Heart left ventricle (tissue), 16 donors: Measurements from ENCODE around the gene H2AZ2. TPM values are rescaled to one million over a fixed set of nuclear protein-coding genes. Genes with fewer than 3 reads are reported as not detected.

Experiments
- ATAC-seq, 4 donors: fragments of 200-7000 bp; cut with Tn5 transposase; one replicate each; pipeline ENCODE4 v1.9.1; 2020 to 2022; ENCODE audit warnings: moderate library complexity in 4 of 4, mild to moderate bottlenecking in 3 of 4, moderate number of reproducible peaks in 1 of 4
- DNase-seq, 5 donors: peaks; one replicate each; pipeline ENCODE4 v3.0.0-alpha.2; 2020
- H3K27ac ChIP-seq, 12 donors: fragments of 200-600 bp; sonication (generic) in 4 of 12; one replicate each; pipeline versions ENCODE4 v1.5.0 to v1.8.0; 2016 to 2022; ENCODE audit warnings: mild to moderate bottlenecking in 2 of 12
- H3K27me3 ChIP-seq, 9 donors: fragments of 200-600 bp; sonication (generic) in 2 of 9; one replicate each; pipeline versions ENCODE4 v1.5.1 to v1.8.0; 2016 to 2022; ENCODE audit warnings: mild to moderate bottlenecking in 3 of 9
- H3K36me3 ChIP-seq, 9 donors: fragments of 200-600 bp; sonication (generic) in 2 of 9; one replicate each; pipeline versions ENCODE4 v1.5.0 to v1.8.0; 2018 to 2022; ENCODE audit warnings: mild to moderate bottlenecking in 2 of 9
- H3K4me1 ChIP-seq, 12 donors: fragments of 200-600 bp; sonication (generic) in 4 of 12; one replicate each; pipeline versions ENCODE4 v1.5.0 to v1.8.0; 2016 to 2022; ENCODE audit warnings: mild to moderate bottlenecking in 3 of 12
- H3K4me3 ChIP-seq, 12 donors: fragments of 200-600 bp; sonication (generic) in 4 of 12; one replicate each; pipeline versions ENCODE4 v1.5.0 to v1.8.0; 2017 to 2022; ENCODE audit warnings: mild to moderate bottlenecking in 9 of 12, moderate library complexity in 4 of 12
- H3K9me3 ChIP-seq, 12 donors: fragments of 200-600 bp; sonication (generic) in 4 of 12; one replicate each; pipeline versions ENCODE4 v1.5.0 to v1.8.0; 2016 to 2022; ENCODE audit warnings: mild to moderate bottlenecking in 1 of 12
- CTCF ChIP-seq, 12 donors: fragments of 200-600 bp; sonication (generic) in 4 of 12; IDR thresholded peaks; one replicate each; pipeline versions ENCODE4 v1.5.0 to v1.8.0; 2018 to 2022; ENCODE audit warnings: antibody characterized with exemption in 12 of 12, mild to moderate bottlenecking in 5 of 12
- POLR2A ChIP-seq, 2 donors: fragments of 450-650 bp; IDR thresholded peaks; one replicate each; pipeline ENCODE4 v1.6.1; 2017; ENCODE audit warnings: antibody characterized with exemption in 2 of 2, mild to moderate bottlenecking in 2 of 2, moderate library complexity in 2 of 2
- WGBS, 4 donors: extraction: QIAGEN DNeasy Blood & Tissue Kit in 2 of 4; methylation state at CpG; one replicate each; pipeline versions ENCODE4 v1.1.5 to v1.1.7; 2013 to 2018; 5-methylcytosine and 5-hydroxymethylcytosine counted together
- intact Hi-C, 10 donors: fragments of 100-400 bp; cut with DNase I; formaldehyde crosslinking; loops; one replicate each; pipeline versions ENCODE4 v1.11.1 to v1.14.2; 2022
- polyA plus RNA-seq, 2 donors: library from polyadenylated mRNA; stranded (reverse); fragments of 200-250 nt; gene quantifications; one replicate each; pipeline ENCODE4 v1.2.3, GENCODE V29; 2013
- total RNA-seq, 9 donors: library from RNA; depleted of rRNA in 2 of 9; stranded (reverse); fragments of >200 nt in 2 of 9; fragmentation: NEBNext Ultra II Directional in 3 of 9; extraction: Animal tissue kit (Norgen Biotek cat#: 25700) in 3 of 9; gene quantifications; one replicate each; pipeline versions ENCODE4 v1.1.0 to v1.2.4, GENCODE V29; 2016 to 2023
- donor health status: ischemic (EF 13 %, LVEDD 7.1; RV severe dilation, severe dysfunction).
- donor health status: healthy with polysubstance abuse.
- donor health status: DM: no; HTN: yes; CAD: no.
- donor health status: DM: no; HTN: no; CAD: no.
- donor health status: ischemic (EF 25% LVEDD 6.9; RV normal size, moderate dysfunction).
- donor health status: ischemic (EF 25% LVEDD 5.7; RV mildly dilated, moderate dysfunction).
- donor health status: healthy.
- donor health status: DM: yes; HTN: yes; CAD: no.
- donor health status: ischemic (EF 35%, LVEDD 5.7; RV mildly dilated, moderate dysfunction).
- donor health status: nonischemic (EF 11% LVEDD 7.7; RV severe dilation, severe dysfunction).
- donor health status: DM: yes; HTN: yes; CAD: no.
- donor health status: PGD.
- donor health status: ischemic (EF 29% LVEDD 5.4; RV normal size, mild dysfunction).
- donor health status: nonischemic (EF 23%, LVEDD 6.1; RV moderate dilation, normal function).

H2AZ2 gene
- total and polyA plus RNA-seq, 11 donors: 161 to 274 (median 219) TPM

GRCh38 chr7:44801890-44802289 is 46.0 kb downstream of the H2AZ2 start:
- intact Hi-C loops: loop anchor here in 1 of 10 donors (5.0 kb wide), 1 partner anchor 35 kb away; no protein-coding TSS in a partner anchor

GRCh38 chr7:44799939-44800338 is 47.9 kb downstream of the H2AZ2 start:
- intact Hi-C loops: loop anchor here in 6 of 10 donors (5.0 kb wide), 4 partner anchors 37 to 53 kb away; partner anchors contain the start of genes ZMIZ2 (in 3 of the 6) and H2AZ2 (in 2 of the 6)
- H3K9me3 ChIP-seq: no peaks in the 10 kb centered on the region
- H3K27ac ChIP-seq: no peak overlapping the region
- WGBS, 4 donors: 74 to 85% (median 79%) methylated on average over 4 of the region's 4 CpGs
- peaks cover 3 to 68% (median 64%) of the 10 kb centered on the region in 9 donors for H3K36me3 ChIP-seq
- no peak for ATAC-seq
- TF ChIP-seq CTCF (IDR thresholded peaks at IDR 0.05) (no peak), POLR2A (IDR thresholded peaks at IDR 0.05) (no peak)
- H3K27me3 ChIP-seq: no peaks in the 10 kb centered on the region
- H3K4me1 ChIP-seq: peaks cover 7 to 35% (median 23%) of the 10 kb centered on the region in 12 donors
- H3K4me3 ChIP-seq: no peak overlapping the region
- DNase-seq: no peak

More at GRCh38 chr7:44801890-44802289, 46.0 kb downstream of the H2AZ2 start:
- Histone ChIP-seq H3K9me3 (no peaks in the 10 kb centered on the region), H3K4me1 (peaks cover 7 to 26% (median 20%) of the 10 kb centered on the region in 12 donors), H3K27me3 (no peaks in the 10 kb centered on the region), H3K27ac (no peak overlapping the region), H3K36me3 (peaks cover 3 to 74% (median 67%) of the 10 kb centered on the region in 9 donors), H3K4me3 (no peak overlapping the region)
- TF ChIP-seq POLR2A (IDR thresholded peaks at IDR 0.05) (no peak), CTCF (IDR thresholded peaks at IDR 0.05) (no peak)
- DNase-seq (no peak), ATAC-seq (no peak)
- WGBS, 4 donors: 81 to 91% (median 88%) methylated on average over 5 of the region's 5 CpGs

GRCh38 chr7:44798649-44799305 is 49.1 kb downstream of the H2AZ2 start:
- TF ChIP-seq CTCF (IDR thresholded peaks at IDR 0.05): no peak
- TF ChIP-seq POLR2A (IDR thresholded peaks at IDR 0.05): no peak
- DNase-seq: no peak
- H3K4me3 ChIP-seq: peak overlapping the region in 9 of 12 donors; percentile 60 to 97 (median 82)
- ATAC-seq: no peak
- H3K27me3 ChIP-seq: no peaks in the 10 kb centered on the region
- 22 to 31% (median 27%) methylated on average over 2 of the region's 2 CpGs for WGBS, 4 donors
- H3K27ac ChIP-seq: peak overlapping the region in 6 of 12 donors; percentile 4 to 99 (median 98)
- H3K9me3 ChIP-seq: no peaks in the 10 kb centered on the region
- intact Hi-C loops: loop anchor here in 5 of 10 donors (5.0 kb wide), 3 partner anchors 44 to 51 kb away; partner anchors contain the start of genes ZMIZ2 (in 3 of the 5) and H2AZ2 (in 2 of the 5)
- peaks cover 7 to 35% (median 23%) of the 10 kb centered on the region in 12 donors for H3K4me1 ChIP-seq
- H3K36me3 ChIP-seq: peaks cover 3 to 57% (median 52%) of the 10 kb centered on the region in 9 donors
